OCI-LY7 (cell line): Measurements from ENCODE around the gene ITGAD. TPM values are rescaled to one million over a fixed set of nuclear protein-coding genes. Genes with fewer than 3 reads are reported as not detected.

ENCODE experiments used
- BruUV-seq: library from RNA; stranded (reverse); fragments of 400-500 nt; replicated peaks from 2 replicates; lab custom pipeline; 2021; lab: Mats Ljungman, UMichigan
- CTCF ChIA-PET: fragments of 300-600 bp; sonication (Branson Sonifier 250); formaldehyde crosslinking; loops from one replicate; lab custom pipeline; 2022; ENCODE audit warnings: antibody characterized with exemption; ENCODE audit not compliant: unreplicated experiment; lab: Charles Lee
- POLR2A ChIA-PET: fragments of 300-600 bp; sonication (Branson Sonifier 250); formaldehyde crosslinking; loops from one replicate; lab custom pipeline; 2022; ENCODE audit warnings: antibody characterized with exemption; lab: Charles Lee
- DNase-seq: peaks from one replicate; pipeline ENCODE4 v3.0.0-alpha.2; 2015; ENCODE audit warnings: low spot score
- H2AFZ ChIP-seq: fragments of 200-600 bp; sonication (generic), shearing (Covaris generic); 2 replicates; pipeline ENCODE4 v1.6.1; 2014; ENCODE audit warnings: mild to moderate bottlenecking, antibody characterized with exemption, low read length, moderate library complexity
- H3K27ac ChIP-seq: fragments of 200-600 bp; sonication (generic); 2 replicates; pipeline ENCODE4 v1.5.1; 2014; ENCODE audit warnings: mixed run types, low read depth, mild to moderate bottlenecking, moderate library complexity, low read length, inconsistent platforms; ENCODE audit not compliant: poor library complexity, severe bottlenecking
- H3K36me3 ChIP-seq: fragments of 200-600 bp; sonication (generic); 2 replicates; pipeline ENCODE4 v1.6.1; 2014; ENCODE audit warnings: mild to moderate bottlenecking, antibody characterized with exemption, low read length, moderate library complexity, mixed read lengths; ENCODE audit not compliant: insufficient read depth
- H3K4me1 ChIP-seq: fragments of 200-600 bp; sonication (generic); 2 replicates; pipeline ENCODE4 v1.5.1; 2014; ENCODE audit warnings: mild to moderate bottlenecking, low read length; ENCODE audit not compliant: insufficient read depth, poor library complexity, severe bottlenecking
- H3K4me2 ChIP-seq: fragments of 200-600 bp; sonication (generic); 2 replicates; pipeline ENCODE4 v1.6.1; 2014; ENCODE audit warnings: mild to moderate bottlenecking, low read length
- H3K4me3 ChIP-seq: fragments of 200-600 bp; sonication (generic); 2 replicates; pipeline ENCODE4 v1.5.1; 2014; ENCODE audit warnings: mild to moderate bottlenecking, low read depth, low read length; ENCODE audit not compliant: poor library complexity, severe bottlenecking
- H3K79me2 ChIP-seq: fragments of 200-600 bp; sonication (generic); 2 replicates; pipeline ENCODE4 v1.6.1; 2016; ENCODE audit warnings: low read depth, mild to moderate bottlenecking, low read length, moderate library complexity, mixed read lengths; ENCODE audit not compliant: insufficient read depth
- H3K9me2 ChIP-seq: fragments of 200-600 bp; sonication (generic); 2 replicates; pipeline ENCODE4 v1.6.1; 2016; ENCODE audit warnings: mild to moderate bottlenecking, low read length, mixed read lengths; ENCODE audit not compliant: insufficient read depth
- H3K9me3 ChIP-seq: fragments of 200-600 bp; sonication (generic); 2 replicates; pipeline ENCODE4 v1.6.1; 2014; ENCODE audit warnings: mild to moderate bottlenecking, mixed run types, low read length, mixed read lengths
- H4K20me1 ChIP-seq: fragments of 200-600 bp; sonication (generic); 2 replicates; pipeline ENCODE4 v1.6.1; 2014; ENCODE audit warnings: mild to moderate bottlenecking, antibody characterized with exemption, low read length, moderate library complexity, mixed read lengths; ENCODE audit not compliant: insufficient read depth
- EZH2phosphoT487 ChIP-seq: fragments of 200-600 bp; sonication (generic); IDR thresholded peaks from 2 replicates; pipeline ENCODE4 v1.6.1; 2018; ENCODE audit warnings: low read depth, borderline replicate concordance, mild to moderate bottlenecking, mixed run types, antibody characterized with exemption, low read length, moderate library complexity, mixed read lengths
- intact Hi-C: fragments of 100-400 bp; cut with micrococcal nuclease; formaldehyde crosslinking; loops from one replicate; pipeline ENCODE4 v1.10.0; 2022; ENCODE audit not compliant: unreplicated experiment
- total RNA-seq, 2 experiments: library from RNA; depleted of rRNA in 1 of 2; stranded (reverse); fragments of >200 nt in 1 of 2; shearing (Covaris generic) in 1 of 2; gene quantifications; 2 replicates each; pipeline ENCODE4 v1.2.3, GENCODE V29; 2014 to 2022
- TF ChIP-seq, protein P1 (sequence below): fragments of 200-600 bp; sonication (generic); conservative IDR thresholded peaks from 2 replicates; pipeline ENCODE4 v1.5.1; 2014; ENCODE audit warnings: mild to moderate bottlenecking, antibody characterized with exemption, low read length, moderate library complexity, mixed read lengths

Gene ITGAD
- total RNA-seq, 2 experiments from 2014 or later, result not detected

DNA sequence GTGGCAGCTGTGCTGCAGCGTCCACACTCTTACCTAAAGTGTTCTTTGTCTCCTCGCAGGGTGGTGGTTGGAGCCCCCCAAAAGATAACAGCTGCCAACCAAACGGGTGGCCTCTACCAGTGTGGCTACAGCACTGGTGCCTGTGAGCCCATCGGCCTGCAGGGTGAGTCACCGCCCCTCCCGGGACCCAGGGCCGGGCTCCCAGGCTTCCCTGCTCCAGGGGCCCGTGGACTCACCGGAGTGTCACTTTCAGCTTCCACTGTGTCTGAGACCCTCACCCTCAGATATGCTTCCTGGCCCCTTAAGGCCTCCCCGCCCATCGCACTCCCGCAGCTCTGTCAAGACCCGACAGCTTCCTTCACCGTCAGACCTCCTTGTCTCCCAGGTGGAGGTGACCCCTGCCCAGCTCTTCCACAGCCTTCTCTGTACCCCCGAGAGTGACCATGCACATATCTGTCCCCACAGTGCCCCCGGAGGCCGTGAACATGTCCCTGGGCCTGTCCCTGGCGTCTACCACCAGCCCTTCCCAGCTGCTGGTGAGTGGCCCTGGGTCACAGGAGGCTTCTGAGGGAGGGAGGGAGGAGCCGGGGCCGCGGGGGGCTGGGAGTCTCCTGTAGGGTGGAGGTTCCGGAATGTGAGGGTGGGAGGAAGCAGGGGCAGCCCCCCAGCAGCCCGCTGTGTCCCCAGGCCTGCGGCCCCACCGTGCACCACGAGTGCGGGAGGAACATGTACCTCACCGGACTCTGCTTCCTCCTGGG, 36.4 kb upstream of the ITGAD start:
- H3K9me2 ChIP-seq, result no peaks in the 10 kb centered on the region
- no peaks in the 10 kb centered on the region for H3K79me2 ChIP-seq
- ChIA-PET CTCF (no interaction called here), POLR2A (no interaction called here)
- intact Hi-C loops, result no loop called here
- DNase-seq, result no peak
- no peaks in the 10 kb centered on the region for H3K36me3 ChIP-seq
- H3K4me1 ChIP-seq, result peaks cover 2% of the 10 kb centered on the region
- no peak overlapping the region for H3K4me3 ChIP-seq
- H3K9me3 ChIP-seq, result no peaks in the 10 kb centered on the region
- no peak for TF ChIP-seq EZH2phosphoT487
- TF ChIP-seq, protein P1, sequence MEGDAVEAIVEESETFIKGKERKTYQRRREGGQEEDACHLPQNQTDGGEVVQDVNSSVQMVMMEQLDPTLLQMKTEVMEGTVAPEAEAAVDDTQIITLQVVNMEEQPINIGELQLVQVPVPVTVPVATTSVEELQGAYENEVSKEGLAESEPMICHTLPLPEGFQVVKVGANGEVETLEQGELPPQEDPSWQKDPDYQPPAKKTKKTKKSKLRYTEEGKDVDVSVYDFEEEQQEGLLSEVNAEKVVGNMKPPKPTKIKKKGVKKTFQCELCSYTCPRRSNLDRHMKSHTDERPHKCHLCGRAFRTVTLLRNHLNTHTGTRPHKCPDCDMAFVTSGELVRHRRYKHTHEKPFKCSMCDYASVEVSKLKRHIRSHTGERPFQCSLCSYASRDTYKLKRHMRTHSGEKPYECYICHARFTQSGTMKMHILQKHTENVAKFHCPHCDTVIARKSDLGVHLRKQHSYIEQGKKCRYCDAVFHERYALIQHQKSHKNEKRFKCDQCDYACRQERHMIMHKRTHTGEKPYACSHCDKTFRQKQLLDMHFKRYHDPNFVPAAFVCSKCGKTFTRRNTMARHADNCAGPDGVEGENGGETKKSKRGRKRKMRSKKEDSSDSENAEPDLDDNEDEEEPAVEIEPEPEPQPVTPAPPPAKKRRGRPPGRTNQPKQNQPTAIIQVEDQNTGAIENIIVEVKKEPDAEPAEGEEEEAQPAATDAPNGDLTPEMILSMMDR, result no peak
- no peak overlapping the region for H3K4me2 ChIP-seq
- no peak overlapping the region for H3K27ac ChIP-seq
- no TSS peak for BruUV-seq
- no peak overlapping the region for H2AFZ ChIP-seq
- no peaks in the 10 kb centered on the region for H4K20me1 ChIP-seq

DNA sequence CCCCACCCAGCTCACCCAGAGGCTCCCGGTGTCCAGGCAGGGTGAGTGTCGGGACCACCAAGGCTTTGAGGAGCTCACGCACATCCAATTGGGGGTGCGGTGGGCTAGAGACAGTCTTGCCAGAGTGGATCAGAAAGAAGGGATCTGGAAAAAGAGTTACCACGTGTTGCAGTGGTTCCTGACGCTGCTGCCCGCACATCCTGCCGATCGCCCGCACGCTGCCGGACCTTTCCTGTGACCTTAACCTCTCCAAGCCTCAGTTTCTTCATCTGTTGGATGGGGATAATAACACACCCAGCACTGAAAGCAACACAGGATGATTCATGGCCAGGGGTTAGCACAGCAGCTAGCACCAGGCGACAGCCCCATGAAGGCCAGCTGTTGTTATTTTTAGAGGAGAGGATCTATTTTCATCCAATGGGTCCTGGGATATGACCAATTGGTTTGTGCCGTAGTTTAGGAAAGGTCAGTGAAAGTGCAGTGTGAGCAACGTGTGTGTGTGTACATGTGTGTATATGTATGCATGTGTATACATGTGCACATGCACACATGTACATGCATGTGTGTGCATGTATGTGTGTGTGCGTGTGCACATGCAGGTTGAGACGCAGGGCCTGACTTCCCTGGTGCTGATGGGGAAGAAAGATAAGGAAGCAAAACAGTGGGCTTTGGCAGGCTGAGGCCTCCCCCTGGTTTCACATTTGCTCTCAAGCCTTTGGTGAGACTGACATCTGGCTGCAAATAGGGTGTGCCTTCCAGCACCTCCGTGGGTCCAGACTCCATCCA, 35.6 kb upstream of the ITGAD start:
- intact Hi-C loops, result no loop called here
- H3K4me1 ChIP-seq, result no peaks in the 10 kb centered on the region
- ChIA-PET CTCF (no interaction called here), POLR2A (no interaction called here)
- H3K4me2 ChIP-seq, result no peak overlapping the region
- no peak overlapping the region for H3K27ac ChIP-seq
- no peak for TF ChIP-seq EZH2phosphoT487
- H3K9me2 ChIP-seq, result no peaks in the 10 kb centered on the region
- no peak for DNase-seq
- BruUV-seq, result no TSS peak
- H3K36me3 ChIP-seq, result no peaks in the 10 kb centered on the region
- no peaks in the 10 kb centered on the region for H3K9me3 ChIP-seq
- H2AFZ ChIP-seq, result no peak overlapping the region
- no peak overlapping the region for H3K4me3 ChIP-seq
- H3K79me2 ChIP-seq, result no peaks in the 10 kb centered on the region
- no peaks in the 10 kb centered on the region for H4K20me1 ChIP-seq

DNA sequence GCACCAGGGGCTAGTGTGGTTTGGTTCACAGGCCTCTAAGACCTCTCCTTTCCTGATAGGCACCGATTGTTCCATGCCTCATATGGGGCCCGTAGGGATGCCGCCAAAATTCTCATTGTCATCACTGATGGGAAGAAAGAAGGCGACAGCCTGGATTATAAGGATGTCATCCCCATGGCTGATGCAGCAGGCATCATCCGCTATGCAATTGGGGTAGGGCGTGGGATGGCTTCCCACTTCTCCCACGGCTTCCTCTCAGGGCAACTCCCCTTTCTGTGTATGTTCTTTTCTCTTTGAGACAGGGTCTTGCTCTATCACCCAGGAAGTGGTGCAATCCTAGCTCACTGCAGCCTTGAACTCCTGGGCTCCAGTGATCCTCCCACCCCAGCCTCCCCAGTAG, 32.9 kb upstream of the ITGAD start:
- H3K4me2 ChIP-seq, result no peak overlapping the region
- CTCF ChIA-PET, result no interaction called here
- no peaks in the 10 kb centered on the region for H4K20me1 ChIP-seq
- POLR2A ChIA-PET, result no interaction called here
- intact Hi-C loops, result no loop called here
- H3K27ac ChIP-seq, result no peak overlapping the region
- TF ChIP-seq, protein P1, result no peak
- no peak for TF ChIP-seq EZH2phosphoT487
- H3K9me2 ChIP-seq, result no peaks in the 10 kb centered on the region
- H3K36me3 ChIP-seq, result no peaks in the 10 kb centered on the region
- no peak for DNase-seq
- no peaks in the 10 kb centered on the region for H3K4me1 ChIP-seq
- no peaks in the 10 kb centered on the region for H3K79me2 ChIP-seq
- BruUV-seq, result no TSS peak
- H3K4me3 ChIP-seq, result no peak overlapping the region
- H2AFZ ChIP-seq, result no peak overlapping the region
- no peaks in the 10 kb centered on the region for H3K9me3 ChIP-seq
